ENCODE data around the gene LGALS14. TPM values are rescaled to one million over a fixed set of nuclear protein-coding genes. Genes with fewer than 3 reads are reported as not detected.

Gene LGALS14
- total RNA-seq, 2 donors from 2014 or later = not detected

DNA sequence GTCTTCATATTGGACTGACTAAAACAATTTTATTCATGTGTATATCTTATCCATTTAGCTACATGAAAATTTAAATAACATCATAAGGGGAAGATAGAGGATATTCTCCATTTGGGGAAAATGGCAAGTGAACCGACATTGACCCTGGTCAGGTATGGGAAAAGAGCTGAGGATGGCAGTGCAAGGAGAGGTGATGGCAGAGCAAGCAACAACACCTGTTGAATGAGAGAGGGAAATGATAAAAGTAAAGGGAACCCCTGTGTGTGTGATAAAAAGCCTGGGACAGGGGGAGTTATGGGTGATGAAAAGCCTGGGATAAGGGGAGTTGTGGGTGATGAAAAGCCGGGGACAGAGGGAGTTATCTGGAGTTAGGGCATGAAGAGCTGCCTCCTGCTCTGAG, 29.6 kb downstream of the LGALS14 start:
- ATAC-seq (no peak), DNase-seq (no peak)
- WGBS, 2 donors = 81 to 96% methylated on average over 2 of the region's 2 CpGs
- H3K4me3 ChIP-seq = no peak overlapping the region
- intact Hi-C loops (cut with DNase I) = no loop called here
- no peaks in the 10 kb centered on the region for H3K36me3 ChIP-seq (replicated peaks in 1 of 2; ENCODE audit: insufficient read depth in 1 of 2, low read depth in 2 of 2)
- no peaks in the 10 kb centered on the region for H3K27me3 ChIP-seq
- H3K27ac ChIP-seq = no peak overlapping the region
- no peaks in the 10 kb centered on the region for H3K9me3 ChIP-seq
- TF ChIP-seq, protein P1, sequence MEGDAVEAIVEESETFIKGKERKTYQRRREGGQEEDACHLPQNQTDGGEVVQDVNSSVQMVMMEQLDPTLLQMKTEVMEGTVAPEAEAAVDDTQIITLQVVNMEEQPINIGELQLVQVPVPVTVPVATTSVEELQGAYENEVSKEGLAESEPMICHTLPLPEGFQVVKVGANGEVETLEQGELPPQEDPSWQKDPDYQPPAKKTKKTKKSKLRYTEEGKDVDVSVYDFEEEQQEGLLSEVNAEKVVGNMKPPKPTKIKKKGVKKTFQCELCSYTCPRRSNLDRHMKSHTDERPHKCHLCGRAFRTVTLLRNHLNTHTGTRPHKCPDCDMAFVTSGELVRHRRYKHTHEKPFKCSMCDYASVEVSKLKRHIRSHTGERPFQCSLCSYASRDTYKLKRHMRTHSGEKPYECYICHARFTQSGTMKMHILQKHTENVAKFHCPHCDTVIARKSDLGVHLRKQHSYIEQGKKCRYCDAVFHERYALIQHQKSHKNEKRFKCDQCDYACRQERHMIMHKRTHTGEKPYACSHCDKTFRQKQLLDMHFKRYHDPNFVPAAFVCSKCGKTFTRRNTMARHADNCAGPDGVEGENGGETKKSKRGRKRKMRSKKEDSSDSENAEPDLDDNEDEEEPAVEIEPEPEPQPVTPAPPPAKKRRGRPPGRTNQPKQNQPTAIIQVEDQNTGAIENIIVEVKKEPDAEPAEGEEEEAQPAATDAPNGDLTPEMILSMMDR (IDR thresholded peaks at IDR 0.05) = no peak
- TF ChIP-seq POLR2A (IDR thresholded peaks at IDR 0.05) = no peak
- no peaks in the 10 kb centered on the region for H3K4me1 ChIP-seq

- no peak for ATAC-seq
- TF ChIP-seq, protein P1 (IDR thresholded peaks at IDR 0.05) = no peak
- H3K9me3 ChIP-seq = no peaks in the 10 kb centered on the region
- no peak overlapping the region for H3K4me3 ChIP-seq
- H3K36me3 ChIP-seq (replicated peaks in 1 of 2; ENCODE audit: insufficient read depth in 1 of 2, low read depth in 2 of 2) = no peaks in the 10 kb centered on the region
- DNase-seq = no peak
- no peaks in the 10 kb centered on the region for H3K4me1 ChIP-seq
- no peak overlapping the region for H3K27ac ChIP-seq
- no peaks in the 10 kb centered on the region for H3K27me3 ChIP-seq
- WGBS, 2 donors = 47 to 57% methylated on average over 3 of the region's 3 CpGs
- intact Hi-C loops (cut with DNase I) = no loop called here
Observed at GRCh38 chr19:39735688-39736087, 31.4 kb downstream of the LGALS14 start.

DNA sequence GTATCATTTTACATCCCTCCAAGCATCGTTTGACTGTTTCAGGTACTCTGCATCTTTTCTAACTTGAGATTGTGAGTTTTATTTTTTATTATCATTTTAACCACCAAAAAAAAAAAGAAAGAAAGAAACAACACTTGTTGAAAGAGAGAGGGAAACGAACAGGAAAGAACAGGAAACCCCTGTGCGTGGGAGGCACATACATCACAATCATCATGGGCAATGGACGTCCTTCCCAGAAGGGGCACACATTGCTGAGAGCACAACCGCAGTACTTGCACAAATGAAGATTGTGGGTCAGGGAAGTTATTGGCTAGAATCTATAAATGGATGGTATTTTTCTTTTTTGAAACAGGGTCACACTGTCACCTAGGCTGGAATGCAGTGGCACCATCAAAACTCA, 31.8 kb downstream of the LGALS14 start:
- DNase-seq (no peak), ATAC-seq (no peak)
- no peaks in the 10 kb centered on the region for H3K36me3 ChIP-seq (replicated peaks in 1 of 2; ENCODE audit: insufficient read depth in 1 of 2, low read depth in 2 of 2)
- intact Hi-C loops (cut with DNase I) = no loop called here
- H3K4me3 ChIP-seq = no peak overlapping the region
- TF ChIP-seq, protein P1 (IDR thresholded peaks at IDR 0.05) = no peak
- TF ChIP-seq POLR2A (IDR thresholded peaks at IDR 0.05) = no peak
- no peaks in the 10 kb centered on the region for H3K27me3 ChIP-seq
- no peaks in the 10 kb centered on the region for H3K9me3 ChIP-seq
- H3K27ac ChIP-seq = no peak overlapping the region
- no peaks in the 10 kb centered on the region for H3K4me1 ChIP-seq
- 71 to 75% methylated on average over 5 of the region's 5 CpGs for WGBS, 2 donors

- no peak for DNase-seq
- intact Hi-C loops (cut with DNase I) = no loop called here
- Histone ChIP-seq H3K27ac (no peak overlapping the region), H3K9me3 (no peaks in the 10 kb centered on the region), H3K4me3 (no peak overlapping the region), H3K4me1 (no peaks in the 10 kb centered on the region), H3K36me3 (replicated peaks in 1 of 2; ENCODE audit: insufficient read depth in 1 of 2, low read depth in 2 of 2) (no peaks in the 10 kb centered on the region), H3K27me3 (no peaks in the 10 kb centered on the region)
- no peak for ATAC-seq
- WGBS, 2 donors = 72 to 78% methylated on average over 3 of the region's 3 CpGs
- TF ChIP-seq, protein P1 (IDR thresholded peaks at IDR 0.05) = no peak
- TF ChIP-seq POLR2A (IDR thresholded peaks at IDR 0.05) = no peak
Observed at GRCh38 chr19:39737351-39737750, 33.1 kb downstream of the LGALS14 start.

GRCh38 chr19:39737891-39738290, 33.6 kb downstream of the LGALS14 start, which contains the start of gene CLC:
TSS of gene CLC (minus strand) at chr19:39738029. CDS start at chr19:39737952, 77 bp downstream.
- DNase-seq (no peak), ATAC-seq (no peak)
- no peaks in the 10 kb centered on the region for H3K36me3 ChIP-seq (replicated peaks in 1 of 2; ENCODE audit: insufficient read depth in 1 of 2, low read depth in 2 of 2)
- no peak within 1 kb of the TSS for H3K4me3 ChIP-seq
- intact Hi-C loops (cut with DNase I) = no loop called here
- H3K9me3 ChIP-seq = no peaks in the 10 kb centered on the region
- WGBS, 2 donors = 34 to 50% methylated on average over 3 of the region's 3 CpGs
- no peak for TF ChIP-seq POLR2A (IDR thresholded peaks at IDR 0.05)
- TF ChIP-seq, protein P1 (IDR thresholded peaks at IDR 0.05) = no peak
- no peak within 1 kb of the TSS for H3K27ac ChIP-seq
- no peaks in the 10 kb centered on the region for H3K27me3 ChIP-seq
- H3K4me1 ChIP-seq = no peaks in the 10 kb centered on the region

Data from body of pancreas (tissue), 4 donors.